ENCODE data around the gene ZNF331.
A peak's percentile ranks its signal among the peaks of the same experiment; 100 is the strongest.

GRCh38 chr19:53520547-53521372 lies 17.2 kb upstream of the ZNF331 start:
- TF ChIP-seq CTCF (IDR thresholded peaks at IDR 0.05) (peak in 1 of 6 experiments; percentile 20), POLR2A (IDR thresholded peaks at IDR 0.05) (no peak)

Data from esophagus squamous epithelium (tissue), 4 donors.